HG03025 (cell line): ENCODE results near the gene PCSK6.
"Not testable (repeated sequence)": the region's sequence is repeated elsewhere in the genome, so short reads cannot be mapped to it uniquely, and the experiment has no call there.

Experiments used
- ATAC-seq: cut with Tn5 transposase; IDR thresholded peaks from one replicate; pipeline ENCODE4 v1.9.1; 2021; ENCODE audit warnings: mild to moderate bottlenecking, moderate library complexity; ENCODE audit not compliant: unreplicated experiment, low FRiP score

Gene PCSK6

DNA sequence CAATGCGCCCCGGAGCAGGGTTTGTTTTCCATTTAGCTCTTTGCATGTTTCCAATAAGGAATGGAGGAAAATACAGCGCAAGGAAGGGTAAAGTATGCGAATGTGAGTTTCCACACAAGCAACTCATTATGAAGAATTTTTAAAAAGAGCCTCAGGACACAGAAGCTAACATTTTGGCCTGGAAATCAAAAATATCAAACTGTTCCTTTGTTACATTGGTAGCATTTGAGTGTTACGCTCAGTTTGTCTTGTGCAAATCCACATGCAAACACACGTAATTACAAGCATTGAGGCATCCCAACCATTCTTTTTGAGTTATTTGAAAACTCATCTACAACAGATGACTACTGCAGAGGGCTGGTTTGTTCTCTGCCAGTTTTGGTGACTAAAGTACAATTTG, 101.5 kb downstream of the PCSK6 start:
- ATAC-seq: no peak

DNA sequence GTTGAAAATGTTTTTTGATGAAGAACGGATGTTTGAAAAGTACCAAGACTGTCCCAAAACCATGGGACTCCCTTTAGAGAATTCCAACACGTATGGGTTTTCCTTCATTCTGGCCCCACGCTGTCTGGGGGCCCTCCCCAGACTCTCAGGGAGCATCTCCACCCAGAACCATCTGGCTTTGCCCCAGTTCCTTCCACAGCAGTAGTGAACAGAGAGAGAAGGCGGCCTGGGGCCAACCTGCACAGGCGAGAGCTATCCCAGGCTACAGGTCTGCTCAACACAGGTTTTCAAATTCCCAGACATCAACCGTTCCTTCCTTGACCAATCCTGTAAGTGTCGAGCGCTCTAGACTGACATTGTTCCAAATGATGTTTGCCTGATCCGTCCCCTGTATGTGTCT, 101.9 kb downstream of the PCSK6 start:
- ATAC-seq: no peak

- ATAC-seq: no peak
Observed at GRCh38 chr15:101386967-101387366, 102.5 kb downstream of the PCSK6 start.

- no peak for ATAC-seq
Observed at GRCh38 chr15:101386006-101386405, 103.5 kb downstream of the PCSK6 start.

- ATAC-seq: no peak
Observed at GRCh38 chr15:101384276-101384675, 105.2 kb downstream of the PCSK6 start.

DNA sequence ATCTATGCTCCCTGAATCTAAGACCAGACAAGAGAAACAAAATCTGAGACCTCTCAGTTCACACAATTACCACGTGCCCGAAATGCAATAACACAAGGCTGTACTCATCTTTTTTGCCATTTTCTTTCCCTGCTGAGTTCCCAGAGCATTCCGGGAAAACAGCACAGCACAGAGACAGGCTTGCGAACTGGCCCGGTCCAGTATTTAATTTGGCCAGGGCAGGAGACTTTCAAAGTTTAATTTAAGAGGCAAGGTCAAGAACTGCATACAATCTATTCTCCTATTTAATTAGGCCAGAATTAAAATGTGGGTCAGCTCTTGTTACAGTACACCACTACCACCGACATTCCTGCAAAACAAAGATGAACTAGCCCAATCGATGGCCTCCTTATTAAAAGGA, 107.0 kb downstream of the PCSK6 start:
- no peak for ATAC-seq

- ATAC-seq: no peak
Observed at GRCh38 chr15:101381671-101382212, 107.8 kb downstream of the PCSK6 start.

- ATAC-seq: no peak
Observed at GRCh38 chr15:101380146-101380545, 109.4 kb downstream of the PCSK6 start.

GRCh38 chr15:101379647-101380046, 109.9 kb downstream of the PCSK6 start:
- no peak for ATAC-seq

- ATAC-seq: no peak
Observed at GRCh38 chr15:101378879-101379278, 110.6 kb downstream of the PCSK6 start.

DNA sequence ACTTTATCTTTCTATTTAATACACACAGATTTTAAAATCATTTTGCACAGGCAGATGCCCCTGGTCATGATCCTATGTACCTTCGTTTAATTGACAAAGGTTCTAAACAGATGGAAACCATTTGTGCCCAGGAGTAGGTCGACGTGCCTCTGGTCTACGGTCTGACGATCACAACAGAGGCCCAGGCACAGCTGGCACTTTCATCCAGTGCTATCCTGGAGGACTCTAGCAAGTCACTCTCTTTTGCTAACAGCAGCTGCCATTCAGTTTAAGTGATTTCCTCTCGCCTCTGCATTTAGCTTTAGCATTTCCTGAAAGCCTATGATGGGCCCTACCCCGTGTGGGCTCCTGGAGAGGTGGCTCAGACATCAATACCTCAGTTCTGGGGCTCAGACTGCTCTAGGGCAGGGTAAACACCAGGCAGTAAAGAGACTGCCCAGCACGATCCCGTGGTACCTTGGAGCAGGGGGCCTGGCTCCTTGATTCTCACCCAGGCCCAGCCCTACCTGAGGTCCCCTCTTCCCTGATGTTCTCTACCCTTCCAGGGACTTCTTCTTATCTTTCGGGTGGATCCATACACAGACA, 111.2 kb downstream of the PCSK6 start:
- ATAC-seq: no peak

DNA sequence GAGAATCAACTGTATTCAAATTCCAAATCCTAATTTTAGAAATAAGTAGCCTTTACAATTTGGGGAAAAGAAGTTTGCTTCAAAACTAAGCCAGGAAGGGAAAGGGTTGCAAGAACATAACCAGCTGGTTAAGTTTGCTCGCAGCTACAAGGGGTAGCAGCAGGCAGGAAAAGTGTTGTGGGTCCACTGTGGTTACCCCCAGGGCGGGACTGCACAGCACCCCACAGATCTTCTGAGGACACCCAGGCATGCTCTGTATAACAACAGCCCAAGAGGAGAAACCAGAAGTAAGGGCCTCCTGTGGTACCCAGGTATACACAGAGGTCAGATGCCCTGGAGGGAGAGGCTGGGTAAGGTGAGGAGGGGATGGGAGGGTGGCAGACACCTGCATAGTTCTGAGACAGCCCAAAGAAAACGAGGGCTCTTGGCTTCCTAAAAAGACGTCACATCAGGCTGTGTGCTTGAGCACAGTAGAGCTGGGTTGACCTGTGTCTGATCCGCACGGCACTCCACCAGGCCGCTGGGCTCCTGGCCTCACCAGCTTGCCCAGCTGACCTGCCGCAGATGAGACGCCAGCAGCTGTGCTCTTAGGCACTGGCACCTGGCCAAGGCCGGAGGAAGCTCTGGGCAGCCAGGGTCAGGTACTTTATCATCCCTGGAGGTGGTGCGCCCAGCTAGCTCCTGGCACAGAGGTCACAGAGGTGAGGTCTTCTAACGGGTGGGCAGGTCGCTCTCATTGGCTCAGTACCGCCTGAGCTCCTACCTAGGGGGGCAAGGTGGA, 112.7 kb downstream of the PCSK6 start:
- no peak for ATAC-seq

DNA sequence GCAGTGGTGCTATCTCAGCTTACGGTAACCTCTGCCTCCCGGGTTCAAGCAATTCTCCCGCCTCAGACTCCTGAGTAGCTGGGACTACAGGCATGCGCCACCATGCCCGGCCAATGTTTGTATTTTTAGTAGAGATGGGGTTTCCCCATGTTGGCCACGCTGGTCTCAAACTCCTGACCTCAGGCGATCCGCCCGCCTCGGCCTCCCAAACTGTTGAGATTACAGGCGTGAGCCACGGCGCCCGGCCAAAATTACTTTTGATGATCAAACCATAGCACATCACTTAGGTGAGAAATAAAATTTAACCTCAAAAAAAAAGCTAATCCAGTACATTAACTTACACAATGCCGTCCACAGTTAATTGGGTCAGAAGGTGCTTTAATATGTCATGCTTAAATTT, 114.5 kb downstream of the PCSK6 start:
- ATAC-seq: not testable (repeated sequence)

GRCh38 chr15:101374326-101374725, 115.2 kb downstream of the PCSK6 start:
- no peak for ATAC-seq

GRCh38 chr15:101373577-101373976, 115.9 kb downstream of the PCSK6 start:
- no peak for ATAC-seq

GRCh38 chr15:101372960-101373525, 116.5 kb downstream of the PCSK6 start:
- ATAC-seq: no peak

DNA sequence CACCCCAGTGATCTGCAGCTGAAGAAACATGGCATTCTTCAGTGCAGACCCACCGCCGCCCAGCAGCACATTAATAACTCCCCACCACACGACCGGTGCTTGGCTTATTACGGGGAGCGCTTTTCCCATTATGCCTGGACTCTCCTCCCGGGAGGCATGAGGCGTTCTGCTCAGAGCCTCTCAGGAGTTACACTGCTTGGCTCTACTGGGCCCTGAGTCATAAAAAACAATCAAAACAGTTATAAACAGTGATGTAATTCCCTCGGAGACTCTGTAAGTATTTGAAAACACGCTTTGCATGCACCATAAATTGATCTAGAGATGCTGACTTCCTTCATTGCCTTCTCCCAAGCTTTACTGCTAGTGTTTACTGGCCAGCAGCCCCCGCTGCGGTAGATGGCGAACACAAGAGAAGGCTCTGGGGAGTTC, 117.3 kb downstream of the PCSK6 start:
- ATAC-seq: no peak

- ATAC-seq: no peak
Observed at GRCh38 chr15:101371519-101371918, 118.0 kb downstream of the PCSK6 start.

- no peak for ATAC-seq
Observed at GRCh38 chr15:101371081-101371480, 118.4 kb downstream of the PCSK6 start.

- ATAC-seq: no peak
Observed at GRCh38 chr15:101370330-101371024, 119.0 kb downstream of the PCSK6 start.

- ATAC-seq: no peak
Observed at GRCh38 chr15:101369676-101370075, 119.8 kb downstream of the PCSK6 start.
